ENCODE results near the gene TLK1. TPM values are rescaled to one million over a fixed set of nuclear protein-coding genes. Genes with fewer than 3 reads are reported as not detected.

The TLK1 gene
- total RNA-seq, 1 donor from 2014 or later: 11.8 TPM

DNA sequence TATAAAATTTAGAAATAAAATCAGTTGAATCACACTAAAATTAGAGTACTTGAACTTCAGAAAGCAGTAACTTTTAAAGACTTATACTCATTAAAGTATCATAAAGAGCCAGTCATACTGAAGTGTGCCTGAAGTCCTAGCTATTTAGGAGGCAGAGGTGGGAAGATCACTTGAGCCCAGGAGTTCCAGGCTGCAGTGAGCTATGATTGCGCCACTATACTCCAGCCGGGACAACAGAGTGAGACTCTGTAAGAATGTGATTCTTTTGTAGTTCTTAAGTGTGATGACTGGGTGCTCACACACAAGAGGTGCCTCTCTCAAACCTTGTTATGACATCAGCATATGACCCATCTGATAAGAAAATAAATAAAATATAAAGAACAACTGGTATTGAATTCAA lies 14.6 kb downstream of the TLK1 start:
- FAIRE-seq: no peak

DNA sequence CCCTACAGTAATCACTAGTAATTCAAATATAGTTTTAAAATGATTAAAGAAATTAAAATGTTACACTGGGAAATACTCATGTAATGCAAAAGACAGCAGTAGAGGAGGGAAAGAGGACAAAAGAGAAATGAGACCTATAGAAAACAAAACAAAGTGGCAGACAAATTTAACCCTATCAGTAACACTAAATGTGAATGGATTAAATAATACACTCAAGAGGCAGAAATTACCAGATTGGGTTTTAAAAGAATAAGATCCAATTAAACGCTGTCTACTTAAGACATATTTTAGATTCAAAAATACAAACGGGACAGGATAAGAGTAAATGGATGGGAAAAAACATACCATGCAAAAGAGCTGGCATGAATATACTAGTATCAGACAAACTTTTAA lies 17.0 kb downstream of the TLK1 start:
- H3K4me3 ChIP-seq (ENCODE audit: low read depth, low read length): no peak overlapping the region
- no peaks in the 10 kb centered on the region for H3K27me3 ChIP-seq (ENCODE audit: control insufficient read depth, insufficient read depth, low read length)
- DNase-seq (ENCODE audit: low read depth) (no peak), FAIRE-seq (no peak)
- TF ChIP-seq, protein P1, sequence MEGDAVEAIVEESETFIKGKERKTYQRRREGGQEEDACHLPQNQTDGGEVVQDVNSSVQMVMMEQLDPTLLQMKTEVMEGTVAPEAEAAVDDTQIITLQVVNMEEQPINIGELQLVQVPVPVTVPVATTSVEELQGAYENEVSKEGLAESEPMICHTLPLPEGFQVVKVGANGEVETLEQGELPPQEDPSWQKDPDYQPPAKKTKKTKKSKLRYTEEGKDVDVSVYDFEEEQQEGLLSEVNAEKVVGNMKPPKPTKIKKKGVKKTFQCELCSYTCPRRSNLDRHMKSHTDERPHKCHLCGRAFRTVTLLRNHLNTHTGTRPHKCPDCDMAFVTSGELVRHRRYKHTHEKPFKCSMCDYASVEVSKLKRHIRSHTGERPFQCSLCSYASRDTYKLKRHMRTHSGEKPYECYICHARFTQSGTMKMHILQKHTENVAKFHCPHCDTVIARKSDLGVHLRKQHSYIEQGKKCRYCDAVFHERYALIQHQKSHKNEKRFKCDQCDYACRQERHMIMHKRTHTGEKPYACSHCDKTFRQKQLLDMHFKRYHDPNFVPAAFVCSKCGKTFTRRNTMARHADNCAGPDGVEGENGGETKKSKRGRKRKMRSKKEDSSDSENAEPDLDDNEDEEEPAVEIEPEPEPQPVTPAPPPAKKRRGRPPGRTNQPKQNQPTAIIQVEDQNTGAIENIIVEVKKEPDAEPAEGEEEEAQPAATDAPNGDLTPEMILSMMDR (IDR thresholded peaks at IDR 0.05; ENCODE audit: insufficient read depth, low read length, severe bottlenecking): no peak
- H3K36me3 ChIP-seq (ENCODE audit: control insufficient read depth, insufficient read depth, low read length): no peaks in the 10 kb centered on the region

More for the DNA sequence above, 14.6 kb downstream of the TLK1 start:
- Histone ChIP-seq H3K27me3 (ENCODE audit: control insufficient read depth, insufficient read depth, low read length) (no peaks in the 10 kb centered on the region), H3K36me3 (ENCODE audit: control insufficient read depth, insufficient read depth, low read length) (no peaks in the 10 kb centered on the region), H3K4me3 (ENCODE audit: low read depth, low read length) (no peak overlapping the region)
- TF ChIP-seq, protein P1 (IDR thresholded peaks at IDR 0.05; ENCODE audit: insufficient read depth, low read length, severe bottlenecking): no peak
- DNase-seq (ENCODE audit: low read depth): no peak

GRCh38 chr2:171142398-171142797 lies 18.3 kb downstream of the TLK1 start:
- no peaks in the 10 kb centered on the region for H3K36me3 ChIP-seq (ENCODE audit: control insufficient read depth, insufficient read depth, low read length)
- H3K27me3 ChIP-seq (ENCODE audit: control insufficient read depth, insufficient read depth, low read length): no peaks in the 10 kb centered on the region
- no peak overlapping the region for H3K4me3 ChIP-seq (ENCODE audit: low read depth, low read length)
- FAIRE-seq (no peak), DNase-seq (ENCODE audit: low read depth) (no peak)
- TF ChIP-seq, protein P1 (IDR thresholded peaks at IDR 0.05; ENCODE audit: insufficient read depth, low read length, severe bottlenecking): no peak

DNA sequence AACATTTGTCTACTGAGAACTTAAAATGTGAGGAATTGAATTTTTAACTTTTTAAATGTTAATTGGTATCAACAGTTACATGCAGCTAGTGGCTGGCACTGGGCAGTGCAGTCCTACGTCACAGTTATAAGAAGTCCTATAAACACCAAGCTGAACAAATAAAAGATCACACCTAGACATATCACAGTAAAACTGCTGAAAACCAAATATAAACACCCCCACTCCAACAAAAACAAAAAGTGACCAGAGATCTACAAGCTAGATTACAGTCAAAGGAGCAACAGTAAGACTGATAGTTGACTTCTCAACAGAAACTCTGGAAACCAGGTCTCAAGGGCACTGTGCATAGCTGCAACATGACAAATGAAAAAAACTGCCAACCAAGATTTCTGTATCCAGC lies 19.4 kb downstream of the TLK1 start:
- Histone ChIP-seq H3K36me3 (ENCODE audit: control insufficient read depth, insufficient read depth, low read length) (no peaks in the 10 kb centered on the region), H3K4me3 (ENCODE audit: low read depth, low read length) (no peak overlapping the region), H3K27me3 (ENCODE audit: control insufficient read depth, insufficient read depth, low read length) (no peaks in the 10 kb centered on the region)
- TF ChIP-seq, protein P1 (IDR thresholded peaks at IDR 0.05; ENCODE audit: insufficient read depth, low read length, severe bottlenecking): no peak
- no peak for FAIRE-seq
- DNase-seq (ENCODE audit: low read depth): no peak

DNA sequence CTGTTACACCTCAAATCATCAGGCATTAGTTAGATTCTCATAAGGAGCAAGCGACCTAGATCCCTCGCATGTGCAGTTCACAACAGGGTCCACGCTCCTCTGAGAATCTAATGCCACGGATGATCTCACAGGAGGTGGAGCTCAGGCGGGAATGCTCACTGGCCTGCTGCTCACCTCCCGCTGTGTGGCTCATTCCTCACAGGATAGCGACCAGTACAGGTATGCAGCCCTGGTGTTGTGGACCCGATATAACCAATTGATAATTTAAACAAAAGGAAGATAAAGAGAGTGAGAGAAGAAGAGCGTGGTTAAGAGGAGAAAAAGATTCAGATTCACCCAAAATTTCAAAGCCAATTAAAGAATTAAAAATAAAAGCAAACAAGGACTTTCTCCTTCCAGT lies 20.8 kb downstream of the TLK1 start:
- FAIRE-seq (no peak), DNase-seq (ENCODE audit: low read depth) (no peak)
- Histone ChIP-seq H3K4me3 (ENCODE audit: low read depth, low read length) (no peak overlapping the region), H3K27me3 (ENCODE audit: control insufficient read depth, insufficient read depth, low read length) (no peaks in the 10 kb centered on the region), H3K36me3 (ENCODE audit: control insufficient read depth, insufficient read depth, low read length) (no peaks in the 10 kb centered on the region)
- TF ChIP-seq, protein P1 (IDR thresholded peaks at IDR 0.05; ENCODE audit: insufficient read depth, low read length, severe bottlenecking): no peak

GRCh38 chr2:171136024-171136423 lies 24.7 kb downstream of the TLK1 start:
- Histone ChIP-seq H3K4me3 (ENCODE audit: low read depth, low read length) (no peak overlapping the region), H3K36me3 (ENCODE audit: control insufficient read depth, insufficient read depth, low read length) (no peaks in the 10 kb centered on the region), H3K27me3 (ENCODE audit: control insufficient read depth, insufficient read depth, low read length) (no peaks in the 10 kb centered on the region)
- FAIRE-seq (no peak), DNase-seq (ENCODE audit: low read depth) (no peak)
- TF ChIP-seq, protein P1 (IDR thresholded peaks at IDR 0.05; ENCODE audit: insufficient read depth, low read length, severe bottlenecking): no peak
